CD4-positive, alpha-beta T cell (primary cell): ENCODE data around the gene SFSWAP. TPM values are rescaled to one million over a fixed set of nuclear protein-coding genes. Genes with fewer than 3 reads are reported as not detected.
"Not testable (repeated sequence)": the region's sequence is repeated elsewhere in the genome, so short reads cannot be mapped to it uniquely, and the experiment has no call there.

Source experiments
- ATAC-seq: fragments of 200-7000 bp; cut with Tn5 transposase; one replicate; pipeline ENCODE4 v1.10.0; 2022; ENCODE audit warnings: mild to moderate bottlenecking; ENCODE audit not compliant: poor library complexity
- CTCF ChIA-PET: fragments of 350-600 bp; sonication (Branson Sonifier 250); formaldehyde crosslinking; loops from one replicate; lab custom pipeline; 2021; ENCODE audit warnings: antibody characterized with exemption, inconsistent platforms; lab: Charles Lee
- POLR2A ChIA-PET: fragments of 350-600 bp; sonication (Branson Sonifier 250); formaldehyde crosslinking; loops from one replicate; lab custom pipeline; 2021; ENCODE audit warnings: antibody characterized with exemption, inconsistent platforms; lab: Charles Lee
- DNase-seq, 14 experiments: peaks; one replicate each; pipeline ENCODE4 v3.0.0-alpha.2; 2013 to 2020; ENCODE audit warnings: mixed read lengths in 2 of 14
- H3K27ac ChIP-seq, 2 donors: one replicate each; pipeline versions ENCODE4 v1.5.1 to v1.7.0; 2013; ENCODE audit warnings: low read length in 2 of 2, low read depth in 1 of 2, mild to moderate bottlenecking in 1 of 2
- H3K27me3 ChIP-seq, 2 experiments: 1 replicate in 1 of 2; 2 replicates in 1 of 2; pipeline versions ENCODE4 v1.6.1 to v1.7.0; 2013; ENCODE audit warnings: low read length in 2 of 2, control low read depth in 1 of 2, mild to moderate bottlenecking in 1 of 2, moderate library complexity in 1 of 2; ENCODE audit not compliant: insufficient read depth in 2 of 2, control insufficient read depth in 1 of 2
- H3K36me3 ChIP-seq: one replicate; pipeline ENCODE4 v1.6.1; 2013; ENCODE audit warnings: low read length, control low read depth; ENCODE audit not compliant: insufficient read depth
- H3K4me1 ChIP-seq: one replicate; pipeline ENCODE4 v1.6.1; 2013; ENCODE audit warnings: low read length, control low read depth; ENCODE audit not compliant: insufficient read depth
- H3K4me3 ChIP-seq: one replicate; pipeline ENCODE4 v1.5.1; 2013; ENCODE audit warnings: mild to moderate bottlenecking, low read length, moderate library complexity
- H3K9me3 ChIP-seq, 2 experiments: 1 replicate in 1 of 2; 2 replicates in 1 of 2; pipeline versions ENCODE4 v1.6.1 to v1.7.0; 2013; ENCODE audit warnings: low read length in 2 of 2, mild to moderate bottlenecking in 2 of 2, control low read depth in 1 of 2, moderate library complexity in 1 of 2; ENCODE audit not compliant: control insufficient read depth in 1 of 2, insufficient read depth in 1 of 2
- H3K27ac Mint-ChIP-seq: one replicate; pipeline ENCODE4 v1.8.0; 2020; ENCODE audit warnings: mixed read lengths
- H3K27me3 Mint-ChIP-seq: one replicate; pipeline ENCODE4 v1.8.0; 2021; ENCODE audit warnings: mixed read lengths
- H3K36me3 Mint-ChIP-seq: one replicate; pipeline ENCODE4 v1.8.0; 2021; ENCODE audit warnings: low read depth, mixed read lengths
- H3K4me1 Mint-ChIP-seq: one replicate; pipeline ENCODE4 v1.8.0; 2021; ENCODE audit warnings: low read depth, mixed read lengths
- H3K4me3 Mint-ChIP-seq: one replicate; pipeline ENCODE4 v1.8.0; 2020; ENCODE audit warnings: mild to moderate bottlenecking, mixed read lengths
- H3K9me3 Mint-ChIP-seq: one replicate; pipeline ENCODE4 v1.8.0; 2020; ENCODE audit warnings: mixed read lengths
- intact Hi-C, 2 experiments: fragments of 100-400 bp; cut with DNase I in 1 of 2; cut with micrococcal nuclease in 1 of 2; formaldehyde crosslinking; loops; one replicate each; pipeline versions ENCODE4 v1.15.1 to v1.9.0; 2023 to 2025; cut with DNase I, micrococcal nuclease
- polyA plus RNA-seq, 2 donors: library from polyadenylated mRNA; unstranded; fragments of 120-200 nt; gene quantifications; one replicate each; pipeline ENCODE4 v1.2.1, GENCODE V29; 2013
- total RNA-seq, 174 experiments: library from RNA in 2 of 174; stranded (reverse) in 2 of 174; gene quantifications; one replicate each; pipeline ENCODE4 v1.2.3 and lab custom pipeline; 2021 to 2026
- TF ChIP-seq, protein P1 (sequence below): fragments of 200-600 bp; IDR thresholded peaks from one replicate; pipeline ENCODE4 v1.8.0; 2022; ENCODE audit warnings: antibody characterized with exemption, mild to moderate bottlenecking

Gene SFSWAP
- 10 to 100 TPM; 88.7 to 98.4 TPM for total RNA-seq
- 40.8 TPM for polyA plus RNA-seq (2013, experiment 1 of 2)
- polyA plus RNA-seq (2013, experiment 2 of 2) = 52.8 TPM
- 80.8 to 188 (median 129) reads per million in 172 experiments for total RNA-seq (lab: John Stamatoyannopoulos, UW)

DNA sequence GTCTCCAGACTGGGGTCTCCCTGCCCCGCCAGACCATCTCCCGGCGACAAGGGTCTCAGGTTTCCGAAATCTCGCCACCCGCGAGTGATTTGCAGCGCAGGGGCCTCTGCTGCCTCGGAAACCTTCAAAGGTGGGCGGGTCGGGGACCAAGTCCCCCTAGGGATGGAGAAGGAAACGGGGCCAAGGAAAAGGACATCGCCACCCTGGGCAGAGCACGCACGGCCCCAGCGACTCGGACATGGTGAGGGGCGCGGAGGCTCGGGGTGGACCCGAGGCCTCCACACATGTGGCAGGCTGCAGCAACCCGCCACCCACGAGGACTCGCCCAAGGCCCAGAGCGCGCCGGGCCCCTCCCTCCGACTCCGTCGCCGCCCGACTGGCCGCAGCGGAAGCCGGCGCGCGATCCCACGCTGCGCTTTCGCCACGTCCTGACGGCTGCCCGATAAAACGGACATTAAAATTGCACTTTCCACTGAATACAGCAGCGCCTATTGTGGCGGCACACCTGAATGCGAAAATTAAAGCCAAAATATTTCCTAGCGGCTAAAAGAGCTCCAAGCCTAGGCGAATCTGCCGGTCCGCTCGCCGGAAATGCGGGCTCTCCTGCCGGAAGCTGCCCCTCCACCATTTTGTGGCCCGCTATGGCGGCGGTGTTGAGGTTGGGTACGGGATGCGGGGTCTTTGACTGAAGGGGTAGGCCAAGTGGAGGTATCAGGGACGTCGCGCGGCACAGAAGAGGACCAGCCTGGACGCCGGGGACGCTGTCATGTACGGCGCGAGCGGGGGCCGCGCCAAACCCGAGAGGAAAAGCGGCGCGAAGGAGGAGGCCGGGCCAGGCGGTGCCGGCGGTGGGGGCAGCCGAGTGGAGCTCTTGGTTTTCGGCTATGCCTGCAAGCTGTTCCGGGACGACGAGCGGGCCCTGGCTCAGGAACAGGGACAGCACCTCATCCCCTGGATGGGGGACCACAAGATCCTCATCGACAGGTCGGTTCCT is at the start of gene SFSWAP:
Gene SFSWAP (plus strand): TSS at position 627 of the 994 bp plus-strand sequence. CDS start 140 bp downstream, at position 767.
- peak within 1 kb of the TSS; percentile 95 for H3K4me3 ChIP-seq
- H3K4me1 Mint-ChIP-seq = peaks cover 34% of the 10 kb centered on the region
- peak within 1 kb of the TSS; percentile 99 for H3K4me3 Mint-ChIP-seq
- H3K27me3 ChIP-seq = no peaks in the 10 kb centered on the region
- intact Hi-C loops = loop anchor here (2.0 to 10.0 kb wide), 6 partner anchors 78 to 886 kb away; partner anchors contain the start of genes RAN (in 1 of the 2) and ULK1 (in 1 of the 2)
- H3K27ac Mint-ChIP-seq = peak within 1 kb of the TSS; percentile 92
- H3K4me1 ChIP-seq = peaks cover 28% of the 10 kb centered on the region
- H3K36me3 Mint-ChIP-seq = peaks cover 43% of the 10 kb centered on the region
- no peaks in the 10 kb centered on the region for H3K9me3 Mint-ChIP-seq
- no peaks in the 10 kb centered on the region for H3K9me3 ChIP-seq
- peak within 1 kb of the TSS; percentile 86 to 95 for H3K27ac ChIP-seq
- ChIA-PET CTCF (no interaction called here), POLR2A (interaction anchor here (0.9 to 1.3 kb wide), 4 partner anchors 106 to 239 kb away, joined by 3 to 9 read pairs (median 4); partner anchors contain the start of genes EP400 and PUS1)
- DNase-seq = peak; percentile 52 to 86 (median 71)
- TF ChIP-seq, protein P1, sequence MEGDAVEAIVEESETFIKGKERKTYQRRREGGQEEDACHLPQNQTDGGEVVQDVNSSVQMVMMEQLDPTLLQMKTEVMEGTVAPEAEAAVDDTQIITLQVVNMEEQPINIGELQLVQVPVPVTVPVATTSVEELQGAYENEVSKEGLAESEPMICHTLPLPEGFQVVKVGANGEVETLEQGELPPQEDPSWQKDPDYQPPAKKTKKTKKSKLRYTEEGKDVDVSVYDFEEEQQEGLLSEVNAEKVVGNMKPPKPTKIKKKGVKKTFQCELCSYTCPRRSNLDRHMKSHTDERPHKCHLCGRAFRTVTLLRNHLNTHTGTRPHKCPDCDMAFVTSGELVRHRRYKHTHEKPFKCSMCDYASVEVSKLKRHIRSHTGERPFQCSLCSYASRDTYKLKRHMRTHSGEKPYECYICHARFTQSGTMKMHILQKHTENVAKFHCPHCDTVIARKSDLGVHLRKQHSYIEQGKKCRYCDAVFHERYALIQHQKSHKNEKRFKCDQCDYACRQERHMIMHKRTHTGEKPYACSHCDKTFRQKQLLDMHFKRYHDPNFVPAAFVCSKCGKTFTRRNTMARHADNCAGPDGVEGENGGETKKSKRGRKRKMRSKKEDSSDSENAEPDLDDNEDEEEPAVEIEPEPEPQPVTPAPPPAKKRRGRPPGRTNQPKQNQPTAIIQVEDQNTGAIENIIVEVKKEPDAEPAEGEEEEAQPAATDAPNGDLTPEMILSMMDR = no peak
- H3K36me3 ChIP-seq = peaks cover 24% of the 10 kb centered on the region
- ATAC-seq = peak; percentile 81
- H3K27me3 Mint-ChIP-seq = no peaks in the 10 kb centered on the region

DNA sequence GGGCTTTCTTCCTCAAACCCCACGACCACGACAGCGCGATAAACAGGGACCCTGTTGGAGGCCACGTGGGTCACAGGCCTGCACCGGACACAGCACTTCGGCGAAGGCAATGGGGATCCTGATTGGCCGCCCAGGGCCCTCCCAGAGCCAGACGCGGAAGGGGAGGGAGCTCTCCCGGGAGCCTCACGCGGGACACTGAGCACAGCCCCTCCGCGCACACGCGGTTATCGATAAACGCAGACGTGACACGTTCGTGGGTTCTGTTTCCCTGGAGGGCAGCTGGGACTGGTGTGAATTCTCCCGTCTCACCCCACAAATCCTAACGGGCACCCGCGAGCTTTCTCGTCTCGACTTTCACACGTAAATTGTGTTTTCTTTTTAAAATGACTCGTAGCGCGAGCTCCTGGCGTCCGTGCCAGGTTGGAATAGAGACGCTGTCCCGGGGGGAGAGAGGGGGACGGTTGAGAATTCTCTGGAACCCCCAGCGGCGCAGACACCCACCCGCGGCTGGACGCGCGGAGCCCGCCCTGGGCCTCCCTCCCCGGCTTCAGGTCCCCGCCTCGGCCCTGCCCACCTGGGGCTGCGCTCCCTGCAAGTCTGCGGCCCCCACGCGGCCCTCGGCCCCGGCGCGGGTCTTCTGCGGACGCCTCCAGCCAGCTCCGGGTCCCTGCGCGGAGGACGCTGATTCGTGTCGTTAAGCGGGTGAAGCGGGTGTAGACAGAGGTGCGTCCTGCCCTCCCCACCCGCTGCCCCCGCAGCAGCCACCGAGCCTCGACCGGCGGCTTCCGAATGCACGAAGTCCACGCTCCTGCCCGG is 49.5 kb upstream of the SFSWAP start:
- H3K4me1 Mint-ChIP-seq, intact Hi-C loops, POLR2A ChIA-PET, H3K36me3 Mint-ChIP-seq, H3K9me3 Mint-ChIP-seq, H3K27me3 ChIP-seq, H3K9me3 ChIP-seq, H3K4me1 ChIP-seq, H3K27ac ChIP-seq, H3K4me3 Mint-ChIP-seq, DNase-seq, H3K27ac Mint-ChIP-seq, CTCF ChIA-PET, H3K36me3 ChIP-seq, H3K27me3 Mint-ChIP-seq: not testable (repeated sequence)
- peak; percentile 45 for ATAC-seq
- peak overlapping the region; percentile 28 for H3K4me3 ChIP-seq

DNA sequence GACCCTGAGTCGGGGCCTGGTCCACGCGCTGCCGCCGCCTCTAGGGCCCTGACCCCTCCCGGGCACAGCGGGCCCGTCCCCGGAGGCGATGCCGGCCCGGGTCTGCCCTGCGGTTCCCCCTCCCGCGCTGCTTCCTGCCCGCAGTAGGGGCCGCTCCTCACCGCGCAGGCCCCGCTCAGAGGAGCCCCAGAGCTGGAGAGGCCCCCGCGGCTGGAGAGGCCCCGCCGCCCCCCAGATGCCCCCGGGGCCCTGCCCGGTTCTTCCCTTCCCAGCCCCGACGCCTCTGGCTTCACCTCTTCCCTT is 49.0 kb upstream of the SFSWAP start:
- H3K36me3 ChIP-seq, POLR2A ChIA-PET, H3K27me3 ChIP-seq, H3K4me1 Mint-ChIP-seq, H3K9me3 ChIP-seq, H3K9me3 Mint-ChIP-seq, CTCF ChIA-PET, H3K4me3 Mint-ChIP-seq, H3K36me3 Mint-ChIP-seq, intact Hi-C loops, H3K4me3 ChIP-seq, H3K27ac ChIP-seq, H3K27ac Mint-ChIP-seq, DNase-seq, H3K4me1 ChIP-seq, H3K27me3 Mint-ChIP-seq: not testable (repeated sequence)
- ATAC-seq = peak; percentile 49

DNA sequence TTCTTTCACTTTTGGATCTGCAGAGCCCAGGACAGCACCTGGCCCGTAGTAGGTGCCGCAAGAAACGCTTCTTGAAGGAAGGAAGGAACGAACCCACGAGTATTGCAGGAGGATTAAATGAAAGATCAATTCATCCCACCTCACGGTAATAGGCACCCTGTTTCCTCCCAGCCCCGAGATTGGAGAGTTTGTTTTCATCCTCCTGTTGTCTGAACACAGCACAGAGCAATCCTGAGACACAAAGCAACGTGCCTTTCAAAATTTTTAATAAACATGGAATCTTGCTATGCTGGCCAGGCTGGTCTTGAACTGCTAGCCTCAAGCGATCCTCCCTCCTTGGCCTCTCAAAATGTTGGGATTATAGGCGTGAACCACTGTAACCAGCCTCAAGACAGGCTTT is 48.5 kb upstream of the SFSWAP start:
- peak overlapping the region; percentile 30 for H3K4me3 Mint-ChIP-seq
- POLR2A ChIA-PET, H3K4me1 ChIP-seq, H3K9me3 Mint-ChIP-seq, H3K4me3 ChIP-seq, H3K36me3 Mint-ChIP-seq, H3K27me3 ChIP-seq, ATAC-seq, H3K27ac ChIP-seq, intact Hi-C loops, H3K4me1 Mint-ChIP-seq, DNase-seq, CTCF ChIA-PET, H3K27ac Mint-ChIP-seq, H3K36me3 ChIP-seq, H3K9me3 ChIP-seq, H3K27me3 Mint-ChIP-seq: not testable (repeated sequence)

DNA sequence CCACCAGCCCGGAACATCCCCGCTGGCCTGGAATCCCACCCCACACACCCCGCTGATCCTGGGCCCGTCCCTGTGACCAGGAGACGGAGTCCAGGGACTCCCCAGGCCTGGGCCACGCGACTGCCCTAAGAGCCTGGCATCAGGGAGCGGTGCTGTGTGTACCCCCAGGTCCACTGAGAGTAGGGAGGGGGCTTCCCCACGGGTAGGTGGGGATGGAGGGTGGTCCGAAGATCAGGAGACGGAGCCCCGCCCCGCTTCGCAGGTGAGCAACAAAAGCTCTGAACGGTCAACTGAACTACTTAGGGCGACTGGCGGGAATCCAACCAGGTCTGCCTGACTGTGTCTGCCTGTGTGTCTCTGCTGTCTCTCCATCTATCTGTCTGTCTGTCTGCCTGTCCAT is 45.2 kb upstream of the SFSWAP start:
- POLR2A ChIA-PET, intact Hi-C loops, CTCF ChIA-PET, H3K27ac ChIP-seq, H3K27ac Mint-ChIP-seq, H3K4me1 ChIP-seq, H3K4me3 Mint-ChIP-seq, H3K4me3 ChIP-seq, DNase-seq, H3K9me3 Mint-ChIP-seq, H3K27me3 ChIP-seq, H3K4me1 Mint-ChIP-seq, ATAC-seq, H3K36me3 ChIP-seq, H3K36me3 Mint-ChIP-seq, H3K9me3 ChIP-seq: not testable (repeated sequence)
- H3K27me3 Mint-ChIP-seq = peaks cover 12% of the 10 kb centered on the region

DNA sequence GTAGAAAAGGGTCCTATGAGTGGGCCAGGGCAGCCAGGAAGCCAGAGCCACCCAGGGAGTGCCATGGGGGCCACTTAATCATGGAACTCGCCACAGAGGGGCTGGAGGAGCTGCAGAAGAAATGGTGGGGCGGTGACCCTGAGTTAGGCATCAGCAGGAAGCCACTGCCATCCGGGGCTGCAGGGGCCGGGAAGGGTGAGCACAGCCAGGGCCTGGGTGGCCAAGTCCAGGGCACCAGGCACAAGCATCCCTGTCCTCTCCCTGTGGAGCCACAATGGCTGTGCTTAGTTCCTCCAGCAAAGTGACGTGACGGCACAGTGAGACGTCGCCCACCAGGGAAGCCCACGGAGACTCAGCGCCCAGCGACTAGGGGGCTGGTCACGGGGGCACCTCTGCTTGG is 44.4 kb upstream of the SFSWAP start:
- H3K9me3 Mint-ChIP-seq, H3K27me3 ChIP-seq, H3K27ac Mint-ChIP-seq, DNase-seq, H3K4me1 Mint-ChIP-seq, H3K4me3 ChIP-seq, H3K36me3 ChIP-seq, CTCF ChIA-PET, intact Hi-C loops, H3K27ac ChIP-seq, POLR2A ChIA-PET, ATAC-seq, H3K9me3 ChIP-seq, H3K4me1 ChIP-seq, H3K36me3 Mint-ChIP-seq, H3K4me3 Mint-ChIP-seq: not testable (repeated sequence)
- peaks cover 12% of the 10 kb centered on the region for H3K27me3 Mint-ChIP-seq
